PC-3 (cell line): Measurements from ENCODE around the gene LPXN.

ENCODE experiments used
- CTCF ChIP-seq: fragments of 300-600 bp; sonication (generic); conservative IDR thresholded peaks from 2 replicates; pipeline ENCODE4 v1.5.1; 2017; ENCODE audit warnings: antibody characterized with exemption, low read depth, mild to moderate bottlenecking, low read length
- EZH2 ChIP-seq: fragments of 300-600 bp; sonication (generic); IDR thresholded peaks from one replicate; pipeline ENCODE4 v1.6.1; 2017; ENCODE audit warnings: antibody characterized with exemption, mild to moderate bottlenecking, low read length; ENCODE audit not compliant: unreplicated experiment
- EZH2phosphoT487 ChIP-seq: fragments of 300-600 bp; sonication (generic); IDR thresholded peaks from 2 replicates; pipeline ENCODE4 v1.6.1; 2018; ENCODE audit warnings: mild to moderate bottlenecking, antibody characterized with exemption, low read length, borderline replicate concordance

GRCh38 chr11:58487170-58487569 is 88.5 kb downstream of the LPXN start:
- TF ChIP-seq CTCF = no peak
- no peak for TF ChIP-seq EZH2
- no peak for TF ChIP-seq EZH2phosphoT487
